ENCODE data around the gene ALKBH3.

Gene ALKBH3

DNA sequence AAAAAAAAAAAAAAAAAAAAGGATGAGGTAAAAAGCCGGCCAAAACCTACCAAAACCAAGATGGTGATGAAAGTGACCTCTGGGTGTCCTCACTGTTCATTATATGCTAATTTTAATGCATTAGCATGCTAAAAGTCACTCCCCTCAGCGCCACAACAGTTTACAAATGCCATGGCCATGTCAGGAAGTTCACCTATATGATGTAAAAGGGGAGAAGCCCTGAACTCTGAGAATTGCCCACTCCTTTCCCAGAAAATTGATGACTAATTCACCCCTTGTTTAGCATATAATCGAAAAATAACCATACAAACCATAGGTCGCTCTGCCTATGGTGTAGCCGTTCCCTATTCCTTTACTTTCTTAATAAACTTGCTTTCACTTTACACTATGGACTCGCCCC lies 72.9 kb downstream of the ALKBH3 start:
- DNase-seq (ENCODE audit: low read depth) = no peak
- H3K4me3 ChIP-seq (ENCODE audit: control insufficient read depth, low read depth, low read length) = no peak overlapping the region
- TF ChIP-seq, protein P1, sequence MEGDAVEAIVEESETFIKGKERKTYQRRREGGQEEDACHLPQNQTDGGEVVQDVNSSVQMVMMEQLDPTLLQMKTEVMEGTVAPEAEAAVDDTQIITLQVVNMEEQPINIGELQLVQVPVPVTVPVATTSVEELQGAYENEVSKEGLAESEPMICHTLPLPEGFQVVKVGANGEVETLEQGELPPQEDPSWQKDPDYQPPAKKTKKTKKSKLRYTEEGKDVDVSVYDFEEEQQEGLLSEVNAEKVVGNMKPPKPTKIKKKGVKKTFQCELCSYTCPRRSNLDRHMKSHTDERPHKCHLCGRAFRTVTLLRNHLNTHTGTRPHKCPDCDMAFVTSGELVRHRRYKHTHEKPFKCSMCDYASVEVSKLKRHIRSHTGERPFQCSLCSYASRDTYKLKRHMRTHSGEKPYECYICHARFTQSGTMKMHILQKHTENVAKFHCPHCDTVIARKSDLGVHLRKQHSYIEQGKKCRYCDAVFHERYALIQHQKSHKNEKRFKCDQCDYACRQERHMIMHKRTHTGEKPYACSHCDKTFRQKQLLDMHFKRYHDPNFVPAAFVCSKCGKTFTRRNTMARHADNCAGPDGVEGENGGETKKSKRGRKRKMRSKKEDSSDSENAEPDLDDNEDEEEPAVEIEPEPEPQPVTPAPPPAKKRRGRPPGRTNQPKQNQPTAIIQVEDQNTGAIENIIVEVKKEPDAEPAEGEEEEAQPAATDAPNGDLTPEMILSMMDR (IDR thresholded peaks at IDR 0.05; ENCODE audit: control insufficient read depth, insufficient read depth, low read depth, low read length, missing control alignments) = no peak

DNA sequence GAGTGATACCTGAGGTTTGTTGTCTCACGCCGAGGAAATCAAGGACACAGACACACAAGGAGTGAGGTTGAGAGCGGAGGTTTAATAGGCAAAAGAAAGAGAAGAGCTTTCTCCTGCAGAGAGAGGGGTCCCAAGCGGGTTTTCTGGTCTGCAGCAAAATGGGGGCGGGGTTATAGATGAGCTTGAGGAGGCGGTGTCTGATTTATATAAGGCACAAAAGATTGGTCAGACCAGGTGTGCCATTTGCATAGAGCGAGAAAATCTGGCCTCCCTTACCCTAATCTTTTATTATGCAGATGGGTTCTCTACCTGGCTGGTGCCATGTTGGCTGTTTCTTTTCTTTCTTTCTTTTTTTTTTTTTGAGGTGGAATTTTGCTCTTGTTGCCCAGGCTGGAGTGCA lies 73.6 kb downstream of the ALKBH3 start:
- TF ChIP-seq, protein P1 (IDR thresholded peaks at IDR 0.05; ENCODE audit: control insufficient read depth, insufficient read depth, low read depth, low read length, missing control alignments) = no peak
- H3K4me3 ChIP-seq (ENCODE audit: control insufficient read depth, low read depth, low read length) = no peak overlapping the region
- DNase-seq (ENCODE audit: low read depth) = no peak

DNA sequence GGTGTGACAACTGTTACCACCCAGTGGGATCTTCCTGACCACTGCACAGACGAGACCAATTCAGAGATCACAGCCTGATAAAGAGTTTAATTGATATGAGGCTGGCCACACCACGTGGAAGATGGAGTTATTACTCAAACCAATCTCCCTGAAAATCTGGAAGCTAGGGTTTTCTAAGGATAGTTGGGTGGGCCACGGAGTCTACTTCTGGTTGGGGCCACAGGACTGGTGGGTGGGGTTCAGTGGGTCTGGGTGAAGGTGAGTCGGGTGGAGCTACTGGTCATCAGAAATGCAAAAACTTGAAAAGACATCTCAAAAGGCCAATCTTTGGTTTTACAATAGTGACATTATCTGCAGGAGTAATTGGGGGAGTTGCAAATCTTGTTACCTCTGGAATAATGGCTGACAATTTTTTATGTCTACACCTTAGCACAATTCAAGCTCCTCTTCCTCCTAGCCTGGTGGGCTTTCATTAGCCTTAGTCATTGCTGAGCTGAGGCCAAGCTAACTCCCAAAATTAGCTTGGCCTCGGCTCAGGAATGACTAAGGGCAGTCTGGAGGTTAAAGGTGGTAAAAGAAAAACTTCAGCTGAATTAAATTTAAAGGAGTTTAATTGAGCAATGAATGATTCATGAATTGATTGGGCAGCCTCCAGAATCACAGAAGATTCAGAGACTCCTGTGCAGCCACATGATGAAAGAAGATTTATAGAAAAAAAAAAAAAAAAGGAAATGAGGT lies 74.9 kb downstream of the ALKBH3 start:
- no peak for DNase-seq (ENCODE audit: low read depth)
- no peak overlapping the region for H3K4me3 ChIP-seq (ENCODE audit: control insufficient read depth, low read depth, low read length)
- TF ChIP-seq, protein P1 (IDR thresholded peaks at IDR 0.05; ENCODE audit: control insufficient read depth, insufficient read depth, low read depth, low read length, missing control alignments) = no peak

DNA sequence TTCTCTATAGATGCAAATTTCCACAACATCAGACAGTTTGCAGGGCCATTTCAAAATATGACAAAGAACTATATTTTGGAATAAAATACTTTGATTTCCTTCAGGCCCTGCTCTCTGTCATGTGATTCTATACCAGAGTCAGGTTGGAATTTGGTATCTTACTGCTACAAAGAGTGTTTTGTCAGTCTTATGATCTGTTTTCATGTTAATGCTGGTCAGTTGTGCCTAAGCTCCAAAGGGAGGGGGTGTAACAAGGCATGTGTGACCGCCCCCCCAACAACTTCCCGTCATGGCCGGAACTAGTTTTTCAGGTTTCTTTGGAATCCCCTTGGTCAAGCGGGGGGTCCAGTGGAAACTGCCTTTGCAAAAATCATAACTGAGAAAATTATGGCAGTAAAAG lies 76.9 kb downstream of the ALKBH3 start:
- no peak for DNase-seq (ENCODE audit: low read depth)
- H3K4me3 ChIP-seq (ENCODE audit: control insufficient read depth, low read depth, low read length) = no peak overlapping the region
- TF ChIP-seq, protein P1 (IDR thresholded peaks at IDR 0.05; ENCODE audit: control insufficient read depth, insufficient read depth, low read depth, low read length, missing control alignments) = no peak

DNA sequence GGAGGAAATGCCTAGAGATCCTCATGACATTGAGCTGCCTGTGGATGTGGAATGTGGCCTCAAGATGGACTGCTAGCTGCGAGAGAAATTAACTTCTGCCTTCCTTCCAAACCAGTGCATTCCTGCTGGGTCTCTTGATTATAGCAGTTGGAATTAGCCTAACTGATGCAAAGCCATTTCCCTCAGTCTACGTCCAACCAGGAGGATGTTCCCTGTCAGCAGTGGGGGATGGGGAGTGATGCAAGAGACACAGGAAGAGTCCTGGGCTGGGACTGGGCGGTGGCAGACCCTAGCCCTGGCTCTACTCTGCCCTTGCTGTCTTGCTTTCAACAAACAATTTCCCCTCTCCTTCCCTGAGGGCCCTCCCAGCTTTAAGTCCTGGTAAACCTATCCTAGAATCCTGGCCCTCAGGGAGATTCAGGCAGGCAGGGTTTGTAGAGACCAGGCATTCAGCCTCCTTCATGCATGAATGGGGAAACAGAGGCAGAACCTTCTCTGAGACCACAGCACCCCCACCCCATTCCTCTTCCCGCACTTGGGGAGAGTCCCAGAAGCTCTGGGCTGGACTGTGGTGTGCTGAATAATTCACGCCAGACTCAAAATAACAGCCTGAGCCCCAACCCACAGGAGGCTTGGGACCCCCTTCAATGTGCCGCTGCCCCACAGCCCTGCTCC lies 78.8 kb downstream of the ALKBH3 start:
- TF ChIP-seq, protein P1 (IDR thresholded peaks at IDR 0.05; ENCODE audit: control insufficient read depth, insufficient read depth, low read depth, low read length, missing control alignments) = no peak
- no peak for DNase-seq (ENCODE audit: low read depth)
- no peak overlapping the region for H3K4me3 ChIP-seq (ENCODE audit: control insufficient read depth, low read depth, low read length)

DNA sequence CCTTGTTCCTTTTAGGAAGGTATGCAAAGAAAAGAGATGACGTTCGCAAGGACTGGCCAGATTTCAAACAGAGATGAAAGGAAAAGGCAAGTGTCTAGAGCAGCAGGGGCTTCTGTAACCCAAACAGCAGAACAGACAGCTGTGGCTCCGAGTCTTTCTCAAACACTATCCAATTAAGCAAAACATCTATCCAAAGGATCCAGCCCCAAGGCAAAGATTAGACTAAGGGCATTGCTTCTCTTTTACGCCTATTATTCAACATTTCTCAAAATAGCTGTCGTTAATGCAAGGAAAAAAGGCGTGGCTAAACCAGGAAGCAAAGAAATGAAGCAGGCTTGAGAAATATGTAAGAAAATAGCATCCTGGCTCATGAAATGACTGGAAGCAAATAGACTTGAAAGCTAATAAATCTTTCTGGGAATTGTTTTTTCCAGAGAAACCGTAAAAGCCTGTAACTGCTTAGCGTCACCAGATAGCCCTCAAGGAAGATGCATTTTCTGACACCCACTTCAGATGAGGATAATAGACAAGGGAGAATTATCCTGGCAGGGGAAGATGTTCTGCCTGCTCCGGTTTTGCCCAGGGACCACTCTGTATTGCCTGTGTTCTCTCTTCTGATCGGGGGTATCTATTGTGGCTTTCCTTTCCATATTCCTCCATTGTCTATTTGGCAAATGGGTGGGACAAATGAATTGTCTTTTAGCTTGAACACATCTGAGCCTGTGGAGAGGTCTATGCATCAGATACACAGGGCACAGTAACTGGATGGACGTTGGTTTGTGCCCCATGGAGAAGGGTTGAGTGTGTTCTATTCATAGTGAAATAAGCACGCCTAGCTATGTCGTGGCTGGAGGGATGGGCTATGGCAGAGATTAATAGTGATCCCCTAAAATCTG lies 82.0 kb downstream of the ALKBH3 start:
- H3K4me3 ChIP-seq (ENCODE audit: control insufficient read depth, low read depth, low read length) = no peak overlapping the region
- TF ChIP-seq, protein P1 (IDR thresholded peaks at IDR 0.05; ENCODE audit: control insufficient read depth, insufficient read depth, low read depth, low read length, missing control alignments) = no peak
- no peak for DNase-seq (ENCODE audit: low read depth)

Data from AG09309 (cell line).